K562 (cell line): ENCODE measurements around the gene PFDN4. TPM values are rescaled to one million over a fixed set of nuclear protein-coding genes. Genes with fewer than 3 reads are reported as not detected.

Experiments
- ATAC-seq: fragments of 200-7000 bp; cut with Tn5 transposase; 3 replicates; pipeline ENCODE4 v1.9.1; 2020; ENCODE audit warnings: moderate library complexity
- BruUV-seq: library from RNA; stranded (reverse); fragments of 400-500 nt; replicated peaks from 2 replicates; lab custom pipeline; 2021; lab: Mats Ljungman, UMichigan
- CTCF ChIA-PET: fragments of 300-600 bp; formaldehyde crosslinking; extraction: SDS; loops from one replicate; lab custom pipeline; 2021; ENCODE audit warnings: low intra/inter-chr PET ratio; lab: Yijun Ruan, JAX
- POLR2A ChIA-PET: fragments of 300-600, 350-650 bp; sonication (Branson Sonifier 250); formaldehyde crosslinking; extraction: SDS; loops from one replicate; lab custom pipeline; 2021; ENCODE audit warnings: antibody characterized with exemption, inconsistent platforms; lab: Yijun Ruan, JAX
- DNase-seq, 4 experiments: peaks; one replicate each; pipeline versions ENCODE4 v3.0.0 to v3.0.0-alpha.2; 2011 to 2018; ENCODE audit warnings: low spot score in 3 of 4, mixed read lengths in 3 of 4; ENCODE audit errors: extremely low read depth in 1 of 4
- FAIRE-seq: peaks from 2 replicates; lab custom pipeline; 2011; peaks lifted over from hg19 to GRCh38; lab: Jason Lieb, UNC
- H2AFZ ChIP-seq: 2 replicates; pipeline ENCODE4 v1.6.0; 2011; ENCODE audit warnings: low read depth, low read length, control low read depth, inconsistent platforms
- H3K27ac ChIP-seq: fragments of 200-600 bp; 3 replicates; pipeline ENCODE4 v1.8.0; 2011; ENCODE audit warnings: low read depth, mild to moderate bottlenecking, control low read depth, inconsistent platforms, low read length, moderate library complexity, mixed read lengths; ENCODE audit errors: extremely low read depth
- H3K27me3 ChIP-seq, 2 experiments: fragments of 300-600 bp in 1 of 2; 2 replicates in 1 of 2; 3 replicates in 1 of 2; pipeline versions ENCODE4 v1.6.0 to v1.8.0; 2011; ENCODE audit warnings: inconsistent platforms in 2 of 2, low read length in 2 of 2, mild to moderate bottlenecking in 1 of 2, mixed read lengths in 1 of 2, moderate library complexity in 1 of 2; ENCODE audit not compliant: control insufficient read depth in 2 of 2, insufficient read depth in 2 of 2
- H3K36me3 ChIP-seq: fragments of 300-600 bp; 3 replicates; pipeline ENCODE4 v1.8.0; 2011; ENCODE audit warnings: mild to moderate bottlenecking, low read length, inconsistent platforms; ENCODE audit not compliant: control insufficient read depth, insufficient read depth
- H3K4me1 ChIP-seq, 2 experiments: fragments of 200-600 bp in 1 of 2; replicated peaks in 1 of 2; 2 replicates in 1 of 2; 3 replicates in 1 of 2; pipeline versions ENCODE4 v1.5.1 to v1.8.0; 2011; ENCODE audit warnings: inconsistent platforms in 2 of 2, low read length in 2 of 2, mild to moderate bottlenecking in 1 of 2, mixed read lengths in 1 of 2, moderate library complexity in 1 of 2; ENCODE audit not compliant: control insufficient read depth in 2 of 2, insufficient read depth in 2 of 2
- H3K4me2 ChIP-seq: 2 replicates; pipeline ENCODE4 v1.6.1; 2011; ENCODE audit warnings: low read length, control low read depth, inconsistent platforms, mixed read lengths; ENCODE audit not compliant: insufficient read depth
- H3K4me3 ChIP-seq: fragments of 200-600 bp; sonication (generic), shearing (Covaris generic); 2 replicates; pipeline ENCODE4 v1.5.1; 2016; ENCODE audit warnings: control low read depth, inconsistent platforms
- H3K79me2 ChIP-seq: fragments of 200-600 bp; 3 replicates; pipeline ENCODE4 v1.8.0; 2011; ENCODE audit warnings: low read length, inconsistent platforms; ENCODE audit not compliant: control insufficient read depth, insufficient read depth
- H3K9ac ChIP-seq, 2 experiments: 2 replicates each; pipeline versions ENCODE4 v1.6.0 to v1.6.1; 2011; ENCODE audit warnings: low read depth in 2 of 2, low read length in 2 of 2, control low read depth in 1 of 2, inconsistent platforms in 1 of 2, mild to moderate bottlenecking in 1 of 2, mixed read lengths in 1 of 2; ENCODE audit not compliant: insufficient read depth in 1 of 2
- H3K9me1 ChIP-seq: one replicate; pipeline ENCODE4 v1.6.0; 2011; ENCODE audit warnings: inconsistent platforms, mild to moderate bottlenecking, low read length, moderate library complexity; ENCODE audit not compliant: control insufficient read depth, insufficient read depth
- H3K9me3 ChIP-seq: replicated peaks from 2 replicates; pipeline ENCODE4 v1.5.1; 2011; ENCODE audit warnings: low read depth, low read length, inconsistent platforms; ENCODE audit not compliant: control insufficient read depth, insufficient read depth
- H4K20me1 ChIP-seq: replicated peaks from 2 replicates; pipeline ENCODE4 v1.6.1; 2011; ENCODE audit warnings: low read length, inconsistent platforms, mixed read lengths; ENCODE audit not compliant: control insufficient read depth, insufficient read depth
- C11orf30 ChIP-seq: fragments of 450-650 bp; IDR thresholded peaks from 2 replicates; pipeline ENCODE4 v1.6.1; 2016; ENCODE audit warnings: low read depth, mild to moderate bottlenecking
- CREB1 ChIP-seq, 2 experiments: sonication (generic) in 1 of 2; formaldehyde crosslinking in 1 of 2; IDR thresholded peaks; 2 replicates each; pipeline versions ENCODE4 v1.6.1 to v1.8.0; 2012 to 2022; ENCODE audit warnings: inconsistent platforms in 1 of 2, mild to moderate bottlenecking in 1 of 2, missing genetic modification reagents in 1 of 2, moderate library complexity in 1 of 2
- CREM ChIP-seq: IDR thresholded peaks from 2 replicates; pipeline ENCODE4 v1.6.1; 2014; ENCODE audit warnings: antibody characterized with exemption, low read depth
- E2F3 ChIP-seq: fragments of 250-450 bp; sonication (Bioruptor Pico); IDR thresholded peaks from 2 replicates; pipeline ENCODE4 v1.4.0; 2020; ENCODE audit warnings: mild to moderate bottlenecking
- HCFC1 ChIP-seq: IDR thresholded peaks from 2 replicates; pipeline ENCODE4 v1.6.1; 2012; ENCODE audit warnings: low read depth, low read length, improper control_type of control experiment
- HMGXB4 ChIP-seq: sonication (generic); formaldehyde crosslinking; IDR thresholded peaks from 2 replicates; pipeline ENCODE4 v1.8.1; 2023; ENCODE audit warnings: mild to moderate bottlenecking, missing genetic modification reagents
- HNRNPUL1 ChIP-seq: fragments of 200-400 bp; formaldehyde crosslinking; IDR thresholded peaks from 2 replicates; pipeline ENCODE4 v1.6.1; 2017; ENCODE audit warnings: low read length
- HOXB6 ChIP-seq: fragments of 250-450 bp; sonication (Bioruptor Pico); IDR thresholded peaks from 2 replicates; pipeline ENCODE4 v1.5.1; 2022; ENCODE audit warnings: mild to moderate bottlenecking, borderline replicate concordance
- IRF9 ChIP-seq: fragments of 450-650 bp; IDR thresholded peaks from 2 replicates; pipeline ENCODE4 v1.6.1; 2016; ENCODE audit warnings: missing biosample characterization, missing genetic modification characterization
- KAT8 ChIP-seq: fragments of 450-650 bp; IDR thresholded peaks from 2 replicates; pipeline ENCODE4 v1.6.1; 2016; ENCODE audit warnings: low read depth, mild to moderate bottlenecking
- MXD1 ChIP-seq: fragments of 250-450 bp; sonication (Bioruptor Pico); IDR thresholded peaks from 2 replicates; pipeline ENCODE4 v1.8.0; 2021; ENCODE audit warnings: borderline replicate concordance, mild to moderate bottlenecking, moderate library complexity; ENCODE audit not compliant: poor library complexity, severe bottlenecking
- NR2F6 ChIP-seq: fragments of 450-650 bp; formaldehyde crosslinking; IDR thresholded peaks from 2 replicates; pipeline ENCODE4 v1.4.0; 2020; ENCODE audit warnings: mild to moderate bottlenecking
- NR3C1 ChIP-seq: sonication (generic); formaldehyde crosslinking; IDR thresholded peaks from 2 replicates; pipeline ENCODE4 v1.8.1; 2022; ENCODE audit warnings: missing genetic modification reagents
- SLC30A9 ChIP-seq: fragments of 250-450 bp; sonication (Bioruptor Pico); IDR thresholded peaks from 2 replicates; pipeline ENCODE4 v1.8.0; 2022; ENCODE audit warnings: mild to moderate bottlenecking, moderate library complexity
- TFE3 ChIP-seq: fragments of 450-650 bp; formaldehyde crosslinking; IDR thresholded peaks from 2 replicates; pipeline ENCODE4 v1.4.0; 2020; ENCODE audit warnings: mild to moderate bottlenecking, mixed read lengths
- U2AF2 ChIP-seq: fragments of 200-400 bp; formaldehyde crosslinking; optimal IDR thresholded peaks from 2 replicates; pipeline ENCODE3; 2017; ENCODE audit warnings: low read depth, mild to moderate bottlenecking, low read length
- ZNF830 ChIP-seq: fragments of 250-450 bp; sonication (Bioruptor Pico); IDR thresholded peaks from 2 replicates; pipeline ENCODE4 v1.5.0; 2021; ENCODE audit warnings: mild to moderate bottlenecking
- whole genome bisulfite sequencing: fragments of 100-300 bp; shearing (Covaris generic); methylation state at CpG from one replicate; pipeline ENCODE4 v1.1.6; 2016; ENCODE audit warnings: low coverage, mixed read lengths; ENCODE audit not compliant: insufficient coverage; ENCODE audit errors: missing lambda C conversion rate; 5-methylcytosine and 5-hydroxymethylcytosine counted together
- in situ Hi-C: fragments of 300-500 bp; cut with MboI; formaldehyde crosslinking; loops from 4 replicates; pipeline ENCODE4 v1.15.0; 2018; ENCODE audit warnings: inconsistent platforms, mixed read lengths
- intact Hi-C: fragments of 100-400 bp; cut with micrococcal nuclease; formaldehyde crosslinking; loops from 2 replicates; pipeline ENCODE4 v1.14.2; 2022
- polyA plus RNA-seq, 8 experiments: library from polyadenylated mRNA; depleted of rRNA in 4 of 8; stranded (reverse) in 5 of 8; unstranded in 3 of 8; fragments of >200 nt; fragmentation: Nextera tagmentation in 2 of 8; fragmentation: Illumina TruSeq in 1 of 8; extraction: Ambion mirVana in 2 of 8; extraction: Trizol in 1 of 8; gene quantifications; 2 replicates each; pipeline versions ENCODE4 v1.2.1 to v1.2.3, GENCODE V29; 2011 to 2014; ENCODE audit warnings: inconsistent platforms in 1 of 8, missing spikeins in 1 of 8
- total RNA-seq, 7 experiments: library from RNA; depleted of rRNA in 6 of 7; stranded (reverse); fragments of >200 nt in 6 of 7; fragmentation: Illumina TruSeq in 2 of 7; extraction: Trizol in 2 of 7; gene quantifications; 2 replicates each; pipeline versions ENCODE4 v1.2.1 to v1.2.3, GENCODE V29; 2011 to 2021; ENCODE audit warnings: low replicate concordance in 1 of 7

The PFDN4 gene
- total and polyA plus RNA-seq, 9 of the 15 experiments (the other 6 are each of a cell fraction or from before 2014, with no cell fraction given), result 60.1 to 214 (median 122) TPM

- CTCF ChIA-PET, result no interaction called here
Measured at GRCh38 chr20:54263116-54263690, 55.3 kb downstream of the PFDN4 start.

More at GRCh38 chr20:54263116-54263690, 55.3 kb downstream of the PFDN4 start:
- FAIRE-seq (no peak), ATAC-seq (no peak), DNase-seq (no peak)
- no peaks in the 10 kb centered on the region for H3K4me1 ChIP-seq
- no peaks in the 10 kb centered on the region for H3K9me3 ChIP-seq
- no TSS peak for BruUV-seq
- H4K20me1 ChIP-seq, result no peaks in the 10 kb centered on the region
- no peaks in the 10 kb centered on the region for H3K79me2 ChIP-seq
- in situ Hi-C loops, result no loop called here
- no peaks in the 10 kb centered on the region for H3K36me3 ChIP-seq
- H3K9ac ChIP-seq, result no peak overlapping the region
- no peak overlapping the region for H3K27ac ChIP-seq
- H3K27me3 ChIP-seq, result no peaks in the 10 kb centered on the region
- intact Hi-C loops, result no loop called here
- H3K4me2 ChIP-seq, result no peak overlapping the region
- H3K9me1 ChIP-seq, result no peaks in the 10 kb centered on the region
- no peak overlapping the region for H3K4me3 ChIP-seq
- TF ChIP-seq HOXB6 (CRISPR knock-in tag) (no peak), HCFC1 (no peak), SLC30A9 (CRISPR knock-in tag) (no peak), IRF9 (tag) (no peak), NR3C1 (no peak), NR2F6 (CRISPR knock-in tag) (no peak), U2AF2 (no peak), KAT8 (no peak), C11orf30 (no peak), HMGXB4 (CRISPR knock-in tag) (no peak), HNRNPUL1 (no peak), CREM (no peak), CREB1 (IDR thresholded peaks at IDR 0.05) (no peak), CREB1 (CRISPR knock-in tag; IDR thresholded peaks at IDR 0.05) (no peak), E2F3 (no peak), ZNF830 (CRISPR knock-in tag) (no peak), TFE3 (CRISPR knock-in tag) (no peak), MXD1 (no peak)
- no peak overlapping the region for H2AFZ ChIP-seq
- POLR2A ChIA-PET, result interaction anchor here (0.6 kb wide), 1 partner anchor 33 kb away, joined by 3 read pairs; no protein-coding TSS in a partner anchor
- 1% methylated on average over 4 of the region's 4 CpGs for WGBS
